ENCODE results near the gene DLGAP3.

The DLGAP3 gene

GRCh38 chr1:34918386-34918976 lies 11.0 kb downstream of the DLGAP3 start:
- peak overlapping the region; percentile 52 for H3K27ac ChIP-seq
- no peaks in the 10 kb centered on the region for H3K9me3 ChIP-seq (ENCODE audit: severe bottlenecking)
- TF ChIP-seq CTCF (IDR thresholded peaks at IDR 0.05; ENCODE audit: low read depth, low read length), result no peak
- no peak overlapping the region for H3K4me3 ChIP-seq (ENCODE audit: low read depth, low read length)
- DNase-seq, result no peak
- H3K36me3 ChIP-seq, result no peaks in the 10 kb centered on the region; the same call in 1 of the 2 replicates
- no peaks in the 10 kb centered on the region for H3K27me3 ChIP-seq (ENCODE audit: insufficient read depth, low read depth, severe bottlenecking)

DNA sequence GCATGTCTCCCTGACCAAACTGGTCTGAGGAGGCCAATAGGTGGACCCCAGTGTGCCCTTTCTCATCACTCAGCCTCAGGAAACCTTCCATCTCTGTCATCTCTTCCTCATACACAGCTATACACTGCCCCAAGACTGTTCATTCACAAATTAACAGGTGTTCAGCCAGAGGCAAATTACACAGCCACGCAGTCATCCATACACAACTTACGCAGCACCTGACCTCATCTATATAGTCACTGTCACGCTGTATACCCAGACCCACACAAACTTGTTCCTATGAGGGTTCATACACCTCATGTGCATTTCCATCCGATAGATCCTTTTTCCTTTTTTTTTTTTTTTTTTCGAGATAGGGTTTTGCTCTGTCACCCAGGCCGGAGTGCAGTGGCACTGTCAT lies 12.4 kb downstream of the DLGAP3 start:
- DNase-seq, result no peak
- no peaks in the 10 kb centered on the region for H3K9me3 ChIP-seq (ENCODE audit: severe bottlenecking)

DNA sequence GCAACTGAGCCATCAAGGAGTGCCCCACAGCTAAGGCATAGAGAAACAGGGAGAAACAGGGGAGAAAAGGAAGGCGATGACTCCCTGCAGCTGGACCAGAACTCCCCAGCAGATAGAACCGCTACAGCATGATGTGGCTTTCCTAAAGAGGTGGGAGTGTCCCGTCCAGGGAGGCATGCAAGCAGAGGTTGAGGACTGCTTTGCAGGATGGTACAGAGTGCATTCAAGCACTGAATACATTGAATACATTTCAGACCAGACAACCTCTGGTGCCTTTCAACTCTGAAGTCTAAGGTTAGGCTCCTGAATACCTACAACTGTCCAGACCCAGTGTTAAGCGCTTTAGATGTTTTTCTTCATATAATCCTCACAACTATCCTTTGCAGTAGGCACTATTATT lies 13.3 kb downstream of the DLGAP3 start:
- Histone ChIP-seq H3K9me3 (ENCODE audit: severe bottlenecking) (no peaks in the 10 kb centered on the region), H3K27ac (no peak overlapping the region), H3K27me3 (ENCODE audit: insufficient read depth, low read depth, severe bottlenecking) (no peaks in the 10 kb centered on the region), H3K36me3 (no peaks in the 10 kb centered on the region), H3K4me3 (ENCODE audit: low read depth, low read length) (no peak overlapping the region)
- no peak for TF ChIP-seq CTCF (IDR thresholded peaks at IDR 0.05; ENCODE audit: low read depth, low read length)
- no peak for DNase-seq

More for the DNA sequence above, 12.4 kb downstream of the DLGAP3 start:
- TF ChIP-seq CTCF (IDR thresholded peaks at IDR 0.05; ENCODE audit: low read depth, low read length), result no peak
- Histone ChIP-seq H3K4me3 (ENCODE audit: low read depth, low read length) (no peak overlapping the region), H3K27me3 (ENCODE audit: insufficient read depth, low read depth, severe bottlenecking) (no peaks in the 10 kb centered on the region), H3K36me3 (no peaks in the 10 kb centered on the region), H3K27ac (no peak overlapping the region)

DNA sequence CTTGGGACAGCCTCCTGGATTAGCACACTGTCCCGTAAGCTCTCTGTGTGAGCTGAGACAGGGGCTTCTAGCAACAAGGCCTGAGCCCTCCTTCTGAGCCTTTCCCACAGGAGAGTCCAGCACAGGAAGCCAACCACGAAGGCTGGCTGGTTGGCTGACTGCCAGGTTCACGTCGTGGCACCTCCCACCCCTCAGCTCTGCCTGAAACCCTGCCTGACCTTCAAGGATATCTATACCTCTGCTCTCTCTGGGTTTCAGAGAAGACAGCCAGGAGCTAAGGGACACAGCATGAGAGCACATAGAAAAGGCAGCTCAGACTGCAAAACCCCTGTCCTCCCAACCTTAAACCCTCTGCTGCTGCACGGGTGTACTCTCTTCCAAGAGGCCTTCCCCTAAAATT lies 13.9 kb downstream of the DLGAP3 start:
- Histone ChIP-seq H3K36me3 (no peaks in the 10 kb centered on the region), H3K27ac (no peak overlapping the region), H3K9me3 (ENCODE audit: severe bottlenecking) (no peaks in the 10 kb centered on the region), H3K27me3 (ENCODE audit: insufficient read depth, low read depth, severe bottlenecking) (no peaks in the 10 kb centered on the region), H3K4me3 (ENCODE audit: low read depth, low read length) (no peak overlapping the region)
- TF ChIP-seq CTCF (IDR thresholded peaks at IDR 0.05; ENCODE audit: low read depth, low read length), result no peak
- no peak for DNase-seq

- TF ChIP-seq CTCF (IDR thresholded peaks at IDR 0.05; ENCODE audit: low read depth, low read length), result no peak
- Histone ChIP-seq H3K27ac (no peak overlapping the region), H3K9me3 (ENCODE audit: severe bottlenecking) (no peaks in the 10 kb centered on the region), H3K27me3 (ENCODE audit: insufficient read depth, low read depth, severe bottlenecking) (no peaks in the 10 kb centered on the region), H3K4me3 (ENCODE audit: low read depth, low read length) (no peak overlapping the region), H3K36me3 (no peaks in the 10 kb centered on the region)
- DNase-seq, result no peak
Measured at GRCh38 chr1:34914958-34915357, 14.5 kb downstream of the DLGAP3 start.

- Histone ChIP-seq H3K27me3 (ENCODE audit: insufficient read depth, low read depth, severe bottlenecking) (no peaks in the 10 kb centered on the region), H3K36me3 (peaks cover under 1% of the 10 kb centered on the region; the same call in 1 of the 2 replicates), H3K9me3 (ENCODE audit: severe bottlenecking) (no peaks in the 10 kb centered on the region), H3K4me3 (ENCODE audit: low read depth, low read length) (no peak overlapping the region), H3K27ac (no peak overlapping the region)
- no peak for TF ChIP-seq CTCF (IDR thresholded peaks at IDR 0.05; ENCODE audit: low read depth, low read length)
- DNase-seq, result no peak
Measured at GRCh38 chr1:34911465-34911864, 18.0 kb downstream of the DLGAP3 start.
